HG02981 (cell line): ENCODE measurements around the gene KCNQ1.

ENCODE experiments used
- ATAC-seq: cut with Tn5 transposase; IDR thresholded peaks from one replicate; pipeline ENCODE4 v1.9.1; 2021; ENCODE audit warnings: mild to moderate bottlenecking, moderate library complexity; ENCODE audit not compliant: unreplicated experiment

The KCNQ1 gene

GRCh38 chr11:2563213-2564007 lies 118.6 kb downstream of the KCNQ1 start:
- ATAC-seq = no peak

- ATAC-seq = no peak
Measured at GRCh38 chr11:2564008-2564530, 119.3 kb downstream of the KCNQ1 start.

GRCh38 chr11:2564588-2565425 lies 120.0 kb downstream of the KCNQ1 start:
- ATAC-seq = no peak

GRCh38 chr11:2565447-2566222 lies 120.8 kb downstream of the KCNQ1 start:
- no peak for ATAC-seq

- ATAC-seq = no peak
Measured at GRCh38 chr11:2566223-2567025, 121.6 kb downstream of the KCNQ1 start.

- ATAC-seq = no peak
Measured at GRCh38 chr11:2567026-2567671, 122.3 kb downstream of the KCNQ1 start.

GRCh38 chr11:2569321-2569721 lies 124.5 kb downstream of the KCNQ1 start:
- ATAC-seq = no peak

- ATAC-seq = no peak
Measured at GRCh38 chr11:2569731-2570210, 125.0 kb downstream of the KCNQ1 start.

- ATAC-seq = no peak
Measured at GRCh38 chr11:2570211-2570811, 125.5 kb downstream of the KCNQ1 start.

- ATAC-seq = no peak
Measured at GRCh38 chr11:2570841-2571597, 126.2 kb downstream of the KCNQ1 start.

GRCh38 chr11:2571598-2572281 lies 126.9 kb downstream of the KCNQ1 start:
- no peak for ATAC-seq

- ATAC-seq = no peak
Measured at GRCh38 chr11:2572491-2573239, 127.9 kb downstream of the KCNQ1 start.

GRCh38 chr11:2573240-2574042 lies 128.6 kb downstream of the KCNQ1 start:
- no peak for ATAC-seq

GRCh38 chr11:2574043-2574552 lies 129.3 kb downstream of the KCNQ1 start:
- no peak for ATAC-seq

- ATAC-seq = no peak
Measured at GRCh38 chr11:2574553-2575535, 130.0 kb downstream of the KCNQ1 start.
